ENCODE data around the gene EFHD2. TPM values are rescaled to one million over a fixed set of nuclear protein-coding genes. Genes with fewer than 3 reads are reported as not detected.

EFHD2 gene
- total and polyA plus RNA-seq, 2 of the 8 experiments (the other 6 are each of a cell fraction or from before 2014, with no cell fraction given) = 24.4 to 25.1 TPM

DNA sequence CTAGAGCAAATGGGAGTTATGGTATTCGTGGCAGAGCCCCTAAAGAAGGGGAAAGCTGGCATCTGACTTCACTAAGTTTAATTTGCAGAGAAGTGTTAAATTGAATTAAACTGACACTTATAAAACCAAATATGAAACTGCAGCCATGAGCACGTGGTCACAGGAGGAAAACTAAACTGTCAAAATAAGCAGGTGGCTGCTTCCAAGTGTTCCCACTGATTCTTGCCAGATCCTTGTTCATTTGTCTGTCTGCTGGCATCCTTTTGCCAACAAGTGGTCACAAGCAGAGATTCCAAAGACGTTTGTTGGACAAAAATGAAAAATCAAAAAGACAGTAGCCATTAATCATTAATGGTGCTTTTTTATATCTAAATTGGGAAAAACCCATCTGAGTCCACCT, 59.7 kb downstream of the EFHD2 start (continued):
- TF ChIP-seq, protein P1, sequence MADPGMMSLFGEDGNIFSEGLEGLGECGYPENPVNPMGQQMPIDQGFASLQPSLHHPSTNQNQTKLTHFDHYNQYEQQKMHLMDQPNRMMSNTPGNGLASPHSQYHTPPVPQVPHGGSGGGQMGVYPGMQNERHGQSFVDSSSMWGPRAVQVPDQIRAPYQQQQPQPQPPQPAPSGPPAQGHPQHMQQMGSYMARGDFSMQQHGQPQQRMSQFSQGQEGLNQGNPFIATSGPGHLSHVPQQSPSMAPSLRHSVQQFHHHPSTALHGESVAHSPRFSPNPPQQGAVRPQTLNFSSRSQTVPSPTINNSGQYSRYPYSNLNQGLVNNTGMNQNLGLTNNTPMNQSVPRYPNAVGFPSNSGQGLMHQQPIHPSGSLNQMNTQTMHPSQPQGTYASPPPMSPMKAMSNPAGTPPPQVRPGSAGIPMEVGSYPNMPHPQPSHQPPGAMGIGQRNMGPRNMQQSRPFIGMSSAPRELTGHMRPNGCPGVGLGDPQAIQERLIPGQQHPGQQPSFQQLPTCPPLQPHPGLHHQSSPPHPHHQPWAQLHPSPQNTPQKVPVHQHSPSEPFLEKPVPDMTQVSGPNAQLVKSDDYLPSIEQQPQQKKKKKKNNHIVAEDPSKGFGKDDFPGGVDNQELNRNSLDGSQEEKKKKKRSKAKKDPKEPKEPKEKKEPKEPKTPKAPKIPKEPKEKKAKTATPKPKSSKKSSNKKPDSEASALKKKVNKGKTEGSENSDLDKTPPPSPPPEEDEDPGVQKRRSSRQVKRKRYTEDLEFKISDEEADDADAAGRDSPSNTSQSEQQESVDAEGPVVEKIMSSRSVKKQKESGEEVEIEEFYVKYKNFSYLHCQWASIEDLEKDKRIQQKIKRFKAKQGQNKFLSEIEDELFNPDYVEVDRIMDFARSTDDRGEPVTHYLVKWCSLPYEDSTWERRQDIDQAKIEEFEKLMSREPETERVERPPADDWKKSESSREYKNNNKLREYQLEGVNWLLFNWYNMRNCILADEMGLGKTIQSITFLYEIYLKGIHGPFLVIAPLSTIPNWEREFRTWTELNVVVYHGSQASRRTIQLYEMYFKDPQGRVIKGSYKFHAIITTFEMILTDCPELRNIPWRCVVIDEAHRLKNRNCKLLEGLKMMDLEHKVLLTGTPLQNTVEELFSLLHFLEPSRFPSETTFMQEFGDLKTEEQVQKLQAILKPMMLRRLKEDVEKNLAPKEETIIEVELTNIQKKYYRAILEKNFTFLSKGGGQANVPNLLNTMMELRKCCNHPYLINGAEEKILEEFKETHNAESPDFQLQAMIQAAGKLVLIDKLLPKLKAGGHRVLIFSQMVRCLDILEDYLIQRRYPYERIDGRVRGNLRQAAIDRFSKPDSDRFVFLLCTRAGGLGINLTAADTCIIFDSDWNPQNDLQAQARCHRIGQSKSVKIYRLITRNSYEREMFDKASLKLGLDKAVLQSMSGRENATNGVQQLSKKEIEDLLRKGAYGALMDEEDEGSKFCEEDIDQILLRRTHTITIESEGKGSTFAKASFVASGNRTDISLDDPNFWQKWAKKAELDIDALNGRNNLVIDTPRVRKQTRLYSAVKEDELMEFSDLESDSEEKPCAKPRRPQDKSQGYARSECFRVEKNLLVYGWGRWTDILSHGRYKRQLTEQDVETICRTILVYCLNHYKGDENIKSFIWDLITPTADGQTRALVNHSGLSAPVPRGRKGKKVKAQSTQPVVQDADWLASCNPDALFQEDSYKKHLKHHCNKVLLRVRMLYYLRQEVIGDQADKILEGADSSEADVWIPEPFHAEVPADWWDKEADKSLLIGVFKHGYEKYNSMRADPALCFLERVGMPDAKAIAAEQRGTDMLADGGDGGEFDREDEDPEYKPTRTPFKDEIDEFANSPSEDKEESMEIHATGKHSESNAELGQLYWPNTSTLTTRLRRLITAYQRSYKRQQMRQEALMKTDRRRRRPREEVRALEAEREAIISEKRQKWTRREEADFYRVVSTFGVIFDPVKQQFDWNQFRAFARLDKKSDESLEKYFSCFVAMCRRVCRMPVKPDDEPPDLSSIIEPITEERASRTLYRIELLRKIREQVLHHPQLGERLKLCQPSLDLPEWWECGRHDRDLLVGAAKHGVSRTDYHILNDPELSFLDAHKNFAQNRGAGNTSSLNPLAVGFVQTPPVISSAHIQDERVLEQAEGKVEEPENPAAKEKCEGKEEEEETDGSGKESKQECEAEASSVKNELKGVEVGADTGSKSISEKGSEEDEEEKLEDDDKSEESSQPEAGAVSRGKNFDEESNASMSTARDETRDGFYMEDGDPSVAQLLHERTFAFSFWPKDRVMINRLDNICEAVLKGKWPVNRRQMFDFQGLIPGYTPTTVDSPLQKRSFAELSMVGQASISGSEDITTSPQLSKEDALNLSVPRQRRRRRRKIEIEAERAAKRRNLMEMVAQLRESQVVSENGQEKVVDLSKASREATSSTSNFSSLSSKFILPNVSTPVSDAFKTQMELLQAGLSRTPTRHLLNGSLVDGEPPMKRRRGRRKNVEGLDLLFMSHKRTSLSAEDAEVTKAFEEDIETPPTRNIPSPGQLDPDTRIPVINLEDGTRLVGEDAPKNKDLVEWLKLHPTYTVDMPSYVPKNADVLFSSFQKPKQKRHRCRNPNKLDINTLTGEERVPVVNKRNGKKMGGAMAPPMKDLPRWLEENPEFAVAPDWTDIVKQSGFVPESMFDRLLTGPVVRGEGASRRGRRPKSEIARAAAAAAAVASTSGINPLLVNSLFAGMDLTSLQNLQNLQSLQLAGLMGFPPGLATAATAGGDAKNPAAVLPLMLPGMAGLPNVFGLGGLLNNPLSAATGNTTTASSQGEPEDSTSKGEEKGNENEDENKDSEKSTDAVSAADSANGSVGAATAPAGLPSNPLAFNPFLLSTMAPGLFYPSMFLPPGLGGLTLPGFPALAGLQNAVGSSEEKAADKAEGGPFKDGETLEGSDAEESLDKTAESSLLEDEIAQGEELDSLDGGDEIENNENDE (IDR thresholded peaks at IDR 0.05; ENCODE audit: insufficient replicate concordance, low read length) = no peak
- TF ChIP-seq, protein P2, sequence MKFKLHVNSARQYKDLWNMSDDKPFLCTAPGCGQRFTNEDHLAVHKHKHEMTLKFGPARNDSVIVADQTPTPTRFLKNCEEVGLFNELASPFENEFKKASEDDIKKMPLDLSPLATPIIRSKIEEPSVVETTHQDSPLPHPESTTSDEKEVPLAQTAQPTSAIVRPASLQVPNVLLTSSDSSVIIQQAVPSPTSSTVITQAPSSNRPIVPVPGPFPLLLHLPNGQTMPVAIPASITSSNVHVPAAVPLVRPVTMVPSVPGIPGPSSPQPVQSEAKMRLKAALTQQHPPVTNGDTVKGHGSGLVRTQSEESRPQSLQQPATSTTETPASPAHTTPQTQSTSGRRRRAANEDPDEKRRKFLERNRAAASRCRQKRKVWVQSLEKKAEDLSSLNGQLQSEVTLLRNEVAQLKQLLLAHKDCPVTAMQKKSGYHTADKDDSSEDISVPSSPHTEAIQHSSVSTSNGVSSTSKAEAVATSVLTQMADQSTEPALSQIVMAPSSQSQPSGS (IDR thresholded peaks at IDR 0.05; ENCODE audit: low read length) = no peak
- no peak for TF ChIP-seq KDM4A (IDR thresholded peaks at IDR 0.05; ENCODE audit: low read depth, low read length, severe bottlenecking)
- TF ChIP-seq SAP30 (IDR thresholded peaks at IDR 0.05; ENCODE audit: insufficient read depth, insufficient replicate concordance, low read length) = no peak
- no peak for TF ChIP-seq TAF1 (IDR thresholded peaks at IDR 0.05; ENCODE audit: low read depth, low read length)

Data from H1 (cell line).